Skeletal muscle tissue (tissue), 4 donors: ENCODE data around the gene GRK7. TPM values are rescaled to one million over a fixed set of nuclear protein-coding genes. Genes with fewer than 3 reads are reported as not detected.

ENCODE experiments used
- H3K27ac ChIP-seq: one replicate; pipeline ENCODE4 v1.7.0; 2013; ENCODE audit warnings: mild to moderate bottlenecking, low read depth, low read length, inconsistent platforms
- H3K27me3 ChIP-seq, 3 donors: one replicate each; pipeline ENCODE4 v1.7.0; 2013; ENCODE audit warnings: low read length in 3 of 3; ENCODE audit not compliant: control insufficient read depth in 3 of 3, insufficient read depth in 3 of 3
- H3K36me3 ChIP-seq, 3 donors: one replicate each; pipeline ENCODE4 v1.7.0; 2013; ENCODE audit warnings: low read length in 3 of 3; ENCODE audit not compliant: control insufficient read depth in 3 of 3, insufficient read depth in 3 of 3
- H3K4me1 ChIP-seq, 3 donors: one replicate each; pipeline ENCODE4 v1.7.0; 2013; ENCODE audit warnings: low read length in 3 of 3, mild to moderate bottlenecking in 3 of 3; ENCODE audit not compliant: control insufficient read depth in 3 of 3, insufficient read depth in 3 of 3
- H3K4me3 ChIP-seq, 3 donors: one replicate each; pipeline ENCODE4 v1.7.0; 2013; ENCODE audit warnings: low read length in 3 of 3
- H3K9ac ChIP-seq, 3 donors: one replicate each; pipeline ENCODE4 v1.7.0; 2013; ENCODE audit warnings: low read length in 3 of 3, mild to moderate bottlenecking in 3 of 3, moderate library complexity in 2 of 3, low read depth in 1 of 3
- H3K9me3 ChIP-seq, 3 donors: one replicate each; pipeline ENCODE4 v1.7.0; 2013; ENCODE audit warnings: low read length in 3 of 3; ENCODE audit not compliant: control insufficient read depth in 3 of 3
- total RNA-seq: library from RNA; depleted of rRNA; stranded (reverse); fragments of >200 nt; gene quantifications from one replicate; pipeline ENCODE4 v1.2.3, GENCODE V29; 2014
- donor health status: Osteomylitis.

Gene GRK7
- total RNA-seq, 1 donor from 2014 or later: not detected

DNA sequence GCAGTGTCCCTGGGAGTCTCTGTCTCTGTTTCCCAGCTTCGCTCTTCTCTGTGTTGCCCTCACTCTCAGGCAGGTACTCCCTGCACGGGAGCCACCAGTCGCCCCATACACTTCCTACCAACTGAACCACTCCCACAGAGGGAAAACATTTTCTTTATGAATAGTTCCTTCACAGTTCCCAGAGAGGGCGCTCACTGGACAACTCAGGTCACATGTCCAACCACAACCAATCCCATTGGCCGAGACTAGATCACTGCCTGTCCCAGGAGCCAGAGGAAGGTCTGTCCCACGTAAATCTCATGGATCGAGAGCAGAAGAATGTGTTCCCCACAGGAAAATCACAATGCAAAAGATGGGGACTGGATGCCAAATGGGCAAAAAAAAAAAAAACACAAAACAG is 26.1 kb downstream of the GRK7 start:
- H3K36me3 ChIP-seq: no peaks in the 10 kb centered on the region
- no peaks in the 10 kb centered on the region for H3K27me3 ChIP-seq
- H3K9me3 ChIP-seq: no peaks in the 10 kb centered on the region

DNA sequence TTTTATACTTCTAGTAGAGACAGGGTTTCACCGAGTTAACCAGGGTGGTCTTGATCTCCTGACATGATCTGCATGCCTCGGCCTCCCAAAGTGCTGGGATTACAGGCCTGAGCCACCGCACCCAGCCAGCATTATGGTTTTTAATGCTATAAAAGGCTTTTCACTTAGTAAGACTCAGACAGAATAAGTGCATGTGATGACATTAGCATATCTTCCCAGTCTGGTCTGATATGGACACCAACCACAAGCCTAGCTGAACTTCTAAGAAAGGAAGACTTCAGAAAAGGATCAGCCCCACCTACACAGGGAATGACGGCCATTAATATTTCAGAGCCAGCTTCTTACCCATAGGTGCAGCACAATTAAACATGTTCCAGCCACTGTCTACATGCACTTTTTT is 27.0 kb downstream of the GRK7 start:
- H3K36me3 ChIP-seq: no peaks in the 10 kb centered on the region
- no peaks in the 10 kb centered on the region for H3K4me1 ChIP-seq

More for the DNA sequence above, 26.1 kb downstream of the GRK7 start:
- no peak overlapping the region for H3K9ac ChIP-seq
- no peak overlapping the region for H3K4me3 ChIP-seq
- no peaks in the 10 kb centered on the region for H3K4me1 ChIP-seq
- no peak overlapping the region for H3K27ac ChIP-seq

DNA sequence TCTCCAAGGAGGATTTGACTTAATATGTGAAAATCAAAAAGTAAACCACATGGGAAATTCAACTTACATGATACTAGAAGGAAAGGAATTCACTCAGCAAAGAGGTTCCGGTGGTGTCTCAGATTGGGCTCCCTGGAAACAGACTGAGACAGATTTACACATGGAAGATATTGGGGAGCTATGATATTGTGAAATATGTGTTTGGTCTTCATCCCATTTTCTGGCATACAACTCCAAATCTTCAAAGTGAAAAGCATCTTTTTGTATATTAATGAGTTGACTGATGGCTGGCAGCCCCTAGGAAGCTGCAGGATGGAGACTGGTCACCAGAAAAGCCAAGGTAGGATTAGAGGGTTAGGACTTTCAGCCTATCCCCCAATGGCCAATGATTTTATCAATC is 29.3 kb downstream of the GRK7 start:
- H3K9ac ChIP-seq: no peak overlapping the region
- peaks cover 10 to 14% (median 11%) of the 10 kb centered on the region in 3 donors for H3K4me1 ChIP-seq
- H3K4me3 ChIP-seq: no peak overlapping the region
- H3K27me3 ChIP-seq: no peaks in the 10 kb centered on the region
- H3K27ac ChIP-seq: no peak overlapping the region
- H3K9me3 ChIP-seq: no peaks in the 10 kb centered on the region
- H3K36me3 ChIP-seq: no peaks in the 10 kb centered on the region

More for the DNA sequence above, 27.0 kb downstream of the GRK7 start:
- Histone ChIP-seq H3K4me3 (no peak overlapping the region), H3K9me3 (no peaks in the 10 kb centered on the region), H3K27ac (no peak overlapping the region), H3K9ac (no peak overlapping the region), H3K27me3 (no peaks in the 10 kb centered on the region)

DNA sequence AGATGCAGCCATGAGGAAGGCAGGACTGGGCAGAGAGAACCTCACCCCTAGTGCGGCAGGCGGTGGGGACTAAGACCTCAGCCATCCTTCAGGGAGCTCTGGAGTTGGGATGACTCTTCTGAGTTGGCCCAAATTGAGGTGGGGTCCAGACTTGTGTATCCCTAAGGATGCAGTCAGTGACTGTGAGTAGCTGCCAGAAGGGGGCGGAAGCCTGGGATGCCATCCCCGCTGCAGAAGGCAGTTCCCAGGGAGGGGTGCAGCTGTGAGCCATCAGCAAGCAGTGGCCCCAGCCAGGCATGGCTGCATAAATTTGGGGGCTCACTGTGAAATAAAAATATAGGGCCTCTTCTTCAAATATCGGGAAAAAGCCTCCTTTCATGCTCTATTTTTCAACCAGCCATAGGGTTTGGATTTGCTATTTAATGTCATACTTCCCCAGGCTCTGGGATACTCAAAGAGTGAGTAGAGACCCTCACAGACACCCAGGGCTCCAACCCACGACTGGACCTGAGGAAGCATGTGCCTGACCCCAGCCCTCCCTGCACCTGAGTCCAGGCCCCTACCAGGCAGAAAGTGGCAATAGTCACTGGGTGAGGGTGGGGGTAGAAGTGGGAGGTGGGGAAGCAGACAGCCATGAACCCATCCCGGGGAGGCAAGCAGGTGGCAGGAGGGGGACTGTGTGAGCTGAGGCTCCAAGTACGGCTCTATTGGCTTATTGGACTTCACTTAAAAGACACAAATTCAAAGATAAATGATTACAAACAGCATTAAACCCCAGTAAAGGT is 30.5 kb downstream of the GRK7 start:
- H3K4me3 ChIP-seq: no peak overlapping the region
- peaks cover 21 to 25% (median 21%) of the 10 kb centered on the region in 3 donors for H3K4me1 ChIP-seq
- H3K36me3 ChIP-seq: no peaks in the 10 kb centered on the region

DNA sequence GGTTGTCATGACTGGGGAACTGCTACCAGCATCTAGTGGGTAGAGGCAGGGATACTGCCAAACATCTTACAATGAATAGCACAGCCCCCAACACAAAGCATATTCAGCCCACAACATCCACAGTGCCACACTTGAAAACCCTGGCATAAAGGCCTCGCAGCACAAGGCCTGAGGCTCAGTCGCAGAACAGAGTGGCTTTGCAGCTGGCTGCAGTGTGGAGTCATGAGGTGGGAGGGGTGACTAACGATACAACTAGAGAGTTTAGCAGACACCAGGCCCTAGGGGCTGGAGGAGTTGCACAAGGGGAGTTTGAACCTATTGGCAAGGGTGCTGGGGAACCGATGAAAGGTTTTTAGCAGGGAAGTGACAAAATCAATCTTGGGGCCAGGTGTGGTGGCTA is 32.1 kb downstream of the GRK7 start:
- no peaks in the 10 kb centered on the region for H3K36me3 ChIP-seq
- H3K9ac ChIP-seq: no peak overlapping the region
- no peaks in the 10 kb centered on the region for H3K9me3 ChIP-seq
- no peak overlapping the region for H3K4me3 ChIP-seq
- peaks cover 21 to 25% (median 23%) of the 10 kb centered on the region in 3 donors for H3K4me1 ChIP-seq
- H3K27ac ChIP-seq: no peak overlapping the region
- no peaks in the 10 kb centered on the region for H3K27me3 ChIP-seq

More for the DNA sequence above, 30.5 kb downstream of the GRK7 start:
- Histone ChIP-seq H3K9ac (no peak overlapping the region), H3K27ac (no peak overlapping the region), H3K27me3 (no peaks in the 10 kb centered on the region), H3K9me3 (no peaks in the 10 kb centered on the region)

DNA sequence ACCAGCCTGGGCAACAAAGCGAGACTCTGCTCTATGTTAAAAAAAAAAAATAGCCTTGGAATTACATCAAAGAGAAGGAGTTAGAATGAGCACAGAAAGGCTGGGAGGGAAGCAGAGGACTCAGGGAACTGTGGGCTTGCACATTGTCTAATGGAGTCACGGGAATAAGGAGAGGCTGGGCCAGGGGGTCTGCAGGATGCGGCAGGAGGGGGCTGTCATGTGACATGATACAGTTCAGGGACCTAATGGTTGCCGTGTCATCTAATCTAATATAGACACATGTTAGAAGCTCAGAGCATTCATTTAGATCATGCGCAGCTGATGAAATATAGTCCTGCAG is 32.5 kb downstream of the GRK7 start:
- H3K36me3 ChIP-seq: no peaks in the 10 kb centered on the region
- no peak overlapping the region for H3K9ac ChIP-seq
- no peaks in the 10 kb centered on the region for H3K27me3 ChIP-seq
- H3K4me3 ChIP-seq: no peak overlapping the region
- H3K4me1 ChIP-seq: peaks cover 21 to 25% (median 23%) of the 10 kb centered on the region in 3 donors
- H3K9me3 ChIP-seq: no peaks in the 10 kb centered on the region
- no peak overlapping the region for H3K27ac ChIP-seq

DNA sequence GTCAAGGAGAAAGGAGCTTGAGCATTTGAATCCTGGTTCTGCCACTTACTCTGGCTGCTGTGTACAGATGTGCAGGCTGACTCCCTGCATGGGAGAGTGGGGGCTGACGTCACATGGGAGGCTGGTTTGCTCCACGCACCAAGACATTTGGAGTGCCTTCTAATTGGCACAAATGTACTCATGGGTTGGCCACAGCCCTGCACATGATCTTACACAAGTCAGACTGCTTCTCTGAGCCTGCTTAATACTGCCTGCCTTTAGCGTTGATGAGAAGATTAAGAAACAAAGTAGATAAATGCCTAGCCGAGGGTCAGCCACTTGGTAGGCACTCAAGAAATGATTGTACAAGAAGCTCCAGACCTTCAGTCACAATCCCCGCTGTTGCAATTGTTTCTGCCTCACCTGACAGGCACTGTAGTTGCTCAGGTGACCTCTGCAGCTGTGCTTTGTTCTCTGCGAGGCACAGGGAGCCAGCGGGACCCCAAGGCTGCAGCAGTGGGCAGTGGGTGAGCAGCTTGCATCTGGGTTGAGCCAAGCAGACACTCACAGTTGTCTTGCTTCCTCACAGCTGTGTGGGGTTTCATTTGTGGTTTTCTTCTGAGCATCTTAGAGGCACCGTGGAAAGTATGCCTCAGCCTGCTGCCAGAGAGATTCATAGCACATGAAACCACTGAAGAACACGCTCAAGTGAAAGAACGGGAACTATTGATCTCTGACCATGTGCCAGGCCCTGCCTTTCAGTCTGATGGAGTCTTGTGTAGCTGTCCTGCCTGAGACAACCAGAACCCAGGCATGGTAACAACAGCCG is 33.1 kb downstream of the GRK7 start:
- Histone ChIP-seq H3K27me3 (no peaks in the 10 kb centered on the region), H3K9ac (peak overlapping the region in 2 of 3 donors; percentile 74), H3K4me1 (peaks cover 21 to 25% (median 23%) of the 10 kb centered on the region in 3 donors), H3K36me3 (no peaks in the 10 kb centered on the region), H3K9me3 (no peaks in the 10 kb centered on the region), H3K27ac (peak overlapping the region; percentile 70), H3K4me3 (peak overlapping the region in 2 of 3 donors; percentile 73 to 76)

DNA sequence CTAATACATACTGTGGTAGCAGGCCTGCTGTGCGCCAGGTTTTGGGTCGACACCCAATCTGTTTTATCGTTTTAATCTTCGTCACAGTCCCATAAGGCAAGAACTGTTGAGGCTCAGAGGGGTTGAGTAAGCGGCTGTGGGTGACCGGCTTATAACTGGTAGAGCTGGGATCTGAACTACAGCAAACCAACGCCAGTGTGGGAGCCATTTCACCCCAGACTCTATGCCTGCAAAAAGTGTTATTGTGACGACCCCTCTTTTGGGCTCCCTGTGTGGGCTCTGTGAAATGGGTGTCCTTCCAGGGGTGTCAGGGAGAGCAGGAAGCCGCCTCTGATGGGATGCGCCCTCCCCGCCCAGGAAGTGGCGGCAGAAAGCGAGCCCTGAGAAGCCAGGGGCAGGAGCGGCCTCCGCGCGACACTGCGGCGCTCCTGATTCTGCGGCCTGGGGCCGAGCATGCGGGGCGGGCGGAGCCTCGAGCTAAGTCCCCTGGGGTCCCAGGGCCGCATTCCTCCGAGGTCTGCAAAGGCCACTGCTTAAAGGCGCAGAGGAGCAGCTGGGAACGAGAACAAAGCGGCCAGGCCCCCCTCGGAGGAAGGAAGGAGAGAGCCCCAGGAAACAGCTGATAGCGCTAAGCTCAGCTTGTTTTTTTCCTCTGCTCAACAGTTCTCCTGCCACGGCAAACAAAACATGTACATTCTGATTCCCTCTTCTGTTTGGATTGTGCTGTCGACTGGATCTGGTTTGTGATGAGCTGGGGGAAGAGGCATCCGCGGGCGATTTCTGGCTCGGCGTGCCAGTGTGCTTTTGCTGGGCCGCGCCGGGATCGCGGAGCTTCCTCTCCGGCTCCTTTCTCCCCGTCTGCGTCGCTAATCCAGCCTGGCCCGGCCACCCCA is 33.9 kb downstream of the GRK7 start:
- peak overlapping the region; percentile 67 to 76 (median 73) for H3K4me3 ChIP-seq
- peak overlapping the region; percentile 70 for H3K27ac ChIP-seq
- H3K9me3 ChIP-seq: no peaks in the 10 kb centered on the region
- no peaks in the 10 kb centered on the region for H3K27me3 ChIP-seq
- no peaks in the 10 kb centered on the region for H3K36me3 ChIP-seq
- peaks cover 21 to 25% (median 23%) of the 10 kb centered on the region in 3 donors for H3K4me1 ChIP-seq
- H3K9ac ChIP-seq: peak overlapping the region; percentile 67 to 74 (median 74)

DNA sequence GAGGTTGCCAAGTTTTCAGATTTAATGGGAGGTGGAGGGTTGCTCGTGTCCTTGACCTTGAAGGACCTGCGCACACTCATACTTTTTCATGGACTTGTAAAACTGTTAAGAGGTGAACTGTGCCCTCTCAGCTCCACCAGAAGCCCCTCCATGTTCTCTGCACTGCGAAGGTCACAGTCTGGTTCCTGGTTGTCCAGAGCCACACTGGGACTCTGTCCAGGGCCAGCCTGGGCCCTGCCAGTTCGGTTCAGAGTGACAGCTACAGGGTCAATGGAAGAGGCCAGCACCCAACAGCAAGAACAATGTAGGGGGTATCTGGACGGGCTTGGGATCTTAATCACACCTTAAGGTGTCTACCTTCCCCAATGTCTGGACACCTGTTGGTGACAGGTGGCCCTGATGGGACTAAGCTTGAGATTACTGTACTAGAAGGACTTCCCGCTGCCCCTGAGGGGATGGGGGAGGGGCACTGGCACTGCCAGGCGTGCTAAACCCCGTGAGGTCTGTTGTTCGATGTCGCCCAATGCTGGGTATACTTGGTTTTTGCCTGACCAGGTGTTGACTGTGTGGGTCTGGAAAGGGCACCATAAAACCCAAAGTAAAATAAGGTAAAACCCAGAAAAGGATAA is 34.7 kb downstream of the GRK7 start:
- Histone ChIP-seq H3K9me3 (peaks cover 0 to 2% (median 0%) of the 10 kb centered on the region in 3 donors), H3K27me3 (no peaks in the 10 kb centered on the region), H3K4me1 (peaks cover 21 to 25% (median 23%) of the 10 kb centered on the region in 3 donors), H3K27ac (peak overlapping the region; percentile 70), H3K4me3 (peak overlapping the region; percentile 67 to 76 (median 73)), H3K36me3 (no peaks in the 10 kb centered on the region), H3K9ac (peak overlapping the region; percentile 67 to 74 (median 74))
